HG03460 (cell line): ENCODE data around the gene POTEI.
"Not testable (repeated sequence)": the region's sequence is repeated elsewhere in the genome, so short reads cannot be mapped to it uniquely, and the experiment has no call there.

ENCODE experiments used
- ATAC-seq: cut with Tn5 transposase; IDR thresholded peaks from one replicate; pipeline ENCODE4 v1.9.1; 2021; ENCODE audit not compliant: unreplicated experiment

POTEI gene

DNA sequence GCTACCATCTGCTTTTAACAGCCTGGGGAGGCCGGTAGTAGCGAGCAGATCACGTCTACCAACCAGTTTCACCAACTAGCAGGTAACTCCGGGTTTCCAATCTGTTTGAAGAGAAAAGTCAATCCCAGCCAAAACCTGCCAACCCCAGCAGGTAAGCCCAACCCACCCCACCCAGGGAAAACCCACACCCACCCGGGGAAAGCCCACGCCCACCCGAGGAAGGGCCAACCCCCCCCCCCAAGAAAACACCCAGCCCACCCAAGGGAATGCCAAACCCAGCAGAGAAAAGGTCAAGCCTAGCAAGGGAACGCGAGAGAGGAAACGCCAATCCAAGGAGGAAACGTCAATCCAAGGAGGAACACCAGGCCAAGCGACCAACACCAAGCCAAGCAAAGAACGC, at the start of gene POTEI:
TSS of gene POTEI (minus strand) at position 101 of the 400 bp plus-strand sequence. CDS start at position 8, 93 bp downstream.
- not testable (repeated sequence) for ATAC-seq

DNA sequence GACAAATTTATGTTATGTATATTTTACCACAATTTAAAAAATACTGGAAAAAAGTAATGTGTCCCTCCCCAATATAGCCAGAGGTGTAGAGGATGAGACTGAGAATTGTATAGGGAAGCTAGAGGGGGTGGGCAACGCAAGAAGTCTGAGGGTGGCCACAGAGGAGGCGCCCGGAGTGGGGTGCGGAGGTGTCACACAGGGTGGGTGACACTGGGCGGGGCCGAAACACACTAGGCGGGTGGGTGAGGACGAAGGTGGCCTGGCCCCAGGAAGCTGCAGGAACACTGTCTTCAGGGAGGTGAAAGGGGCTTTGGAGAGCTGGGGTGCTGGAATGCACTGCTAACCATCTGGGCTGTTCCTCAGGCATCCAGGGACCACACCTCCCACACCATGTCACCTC, 47.3 kb upstream of the POTEI start:
- not testable (repeated sequence) for ATAC-seq

DNA sequence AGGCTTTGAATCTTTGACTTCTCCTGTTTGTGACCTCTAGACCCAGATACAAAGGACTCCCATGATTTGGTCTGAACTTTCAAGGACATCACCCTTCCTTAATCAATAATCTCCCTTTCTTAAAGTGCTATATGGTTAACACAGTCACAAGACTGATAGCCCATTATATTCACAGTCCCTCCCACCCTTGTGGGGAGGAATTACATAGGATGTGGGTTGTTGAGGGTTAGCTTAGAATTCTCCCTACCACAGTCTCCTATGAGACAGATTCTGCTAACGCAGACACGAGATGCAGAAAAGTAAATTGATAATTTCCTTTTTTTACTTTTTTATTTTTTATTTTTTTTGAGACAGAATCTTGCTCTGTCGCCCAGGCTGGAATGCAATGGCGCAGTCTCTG, 45.0 kb upstream of the POTEI start:
- not testable (repeated sequence) for ATAC-seq

DNA sequence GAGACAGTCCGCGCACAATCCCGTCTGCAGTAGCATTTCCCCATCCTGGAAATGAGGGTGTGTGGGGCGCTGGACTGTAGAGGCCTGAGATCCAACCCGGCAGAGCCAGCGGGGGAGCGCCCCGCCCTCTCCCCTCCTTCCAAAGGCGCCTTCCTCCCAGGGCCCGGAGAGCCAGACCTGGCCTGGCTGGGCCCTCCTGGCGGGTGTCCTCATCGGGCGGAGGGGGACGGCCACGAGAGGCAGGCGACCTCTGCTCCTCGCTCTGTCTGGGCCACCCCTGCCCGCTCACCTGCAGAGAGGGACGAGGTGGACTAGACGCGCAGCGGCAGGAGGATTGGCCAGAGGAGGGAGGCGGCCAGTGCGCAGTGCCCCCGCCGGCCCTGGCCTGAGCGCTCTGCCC, 40.3 kb upstream of the POTEI start:
- not testable (repeated sequence) for ATAC-seq

- ATAC-seq = not testable (repeated sequence)
These were observed 39.3 kb upstream of the POTEI start for GRCh38 chr2:130548418-130548817.

DNA sequence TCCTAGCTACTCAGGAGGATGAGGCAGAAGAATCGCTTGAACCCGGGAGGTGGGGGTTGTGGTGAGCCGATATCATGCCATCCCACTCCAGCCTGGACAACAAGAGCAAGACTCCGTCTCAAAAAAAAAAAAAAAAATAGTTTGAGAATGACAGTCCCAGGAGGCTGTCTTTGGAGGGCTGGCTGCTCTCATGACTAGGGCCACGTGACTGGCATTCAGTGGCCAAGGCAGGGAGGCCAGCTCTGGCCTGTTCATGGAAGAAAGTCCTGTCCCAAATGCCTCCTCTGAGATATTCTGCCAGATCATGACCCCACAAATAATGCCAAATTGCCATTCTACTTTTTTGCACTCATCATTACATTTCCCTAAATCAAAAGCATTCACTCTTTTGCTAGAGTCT, 35.9 kb upstream of the POTEI start:
- not testable (repeated sequence) for ATAC-seq

- ATAC-seq = not testable (repeated sequence)
These were observed 34.8 kb upstream of the POTEI start for GRCh38 chr2:130543785-130544528.

DNA sequence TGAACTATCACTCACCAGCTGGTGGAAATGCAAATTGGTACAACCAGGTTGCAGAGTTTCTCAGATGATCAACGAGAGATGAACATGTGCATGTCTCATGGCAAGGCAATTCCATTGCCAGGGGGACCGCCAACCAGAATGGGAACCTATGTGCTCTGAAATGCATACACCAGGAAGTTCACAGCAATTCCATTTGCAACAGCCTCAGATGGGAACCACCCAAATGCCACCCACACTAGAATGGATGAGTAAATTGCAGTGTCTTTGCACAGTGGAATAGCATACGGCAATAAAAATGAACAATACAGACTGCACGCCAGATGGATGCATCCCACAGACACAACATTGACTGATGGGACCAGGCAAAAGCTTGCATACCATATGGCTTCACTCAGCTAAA, 33.7 kb upstream of the POTEI start:
- not testable (repeated sequence) for ATAC-seq

GRCh38 chr2:130538271-130538670, 29.1 kb upstream of the POTEI start:
- ATAC-seq = not testable (repeated sequence)

- not testable (repeated sequence) for ATAC-seq
These were observed 27.5 kb upstream of the POTEI start for GRCh38 chr2:130536654-130537053.

DNA sequence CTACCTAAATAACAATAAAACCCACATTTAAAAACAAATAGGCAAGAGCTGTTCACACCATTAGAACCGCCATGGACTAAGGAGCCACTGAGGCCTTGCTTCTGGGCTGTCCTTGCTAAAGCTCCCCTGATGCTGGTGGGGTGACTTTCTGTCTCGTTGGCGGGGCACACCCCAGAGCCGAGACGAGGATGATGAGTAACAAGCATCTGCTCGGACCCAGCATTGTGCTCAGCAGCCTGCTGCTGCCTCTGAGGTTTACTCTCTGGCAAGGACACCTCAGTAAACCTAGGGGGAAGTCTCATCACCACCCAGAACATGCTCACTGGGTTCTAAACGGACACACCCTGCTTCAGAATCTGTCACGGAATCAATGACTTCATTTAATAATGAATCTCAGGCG, 22.5 kb upstream of the POTEI start:
- ATAC-seq = peak; percentile 22

GRCh38 chr2:130531225-130531624, 22.1 kb upstream of the POTEI start:
- ATAC-seq = peak; percentile 93

DNA sequence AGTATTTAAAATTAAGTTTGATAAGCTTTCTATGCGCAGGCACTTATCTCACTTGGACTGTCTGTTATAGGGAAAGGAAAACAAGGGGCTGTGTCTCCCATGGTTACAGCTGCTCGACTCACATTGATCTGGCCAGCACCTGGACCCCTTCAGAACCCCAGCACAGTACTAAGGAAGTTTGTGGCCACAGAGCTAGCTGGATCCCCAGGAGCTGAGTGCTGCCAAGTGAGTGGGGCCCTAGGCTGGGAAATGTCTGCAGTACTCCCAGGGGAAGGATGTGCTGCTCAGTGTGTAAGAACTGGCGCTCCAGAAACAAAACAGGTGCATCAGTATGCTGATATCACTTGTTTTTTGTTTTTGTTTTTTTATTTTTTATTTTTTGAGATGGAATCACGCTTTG, 21.1 kb upstream of the POTEI start:
- not testable (repeated sequence) for ATAC-seq

GRCh38 chr2:130529545-130529944, 20.4 kb upstream of the POTEI start:
- ATAC-seq = not testable (repeated sequence)

DNA sequence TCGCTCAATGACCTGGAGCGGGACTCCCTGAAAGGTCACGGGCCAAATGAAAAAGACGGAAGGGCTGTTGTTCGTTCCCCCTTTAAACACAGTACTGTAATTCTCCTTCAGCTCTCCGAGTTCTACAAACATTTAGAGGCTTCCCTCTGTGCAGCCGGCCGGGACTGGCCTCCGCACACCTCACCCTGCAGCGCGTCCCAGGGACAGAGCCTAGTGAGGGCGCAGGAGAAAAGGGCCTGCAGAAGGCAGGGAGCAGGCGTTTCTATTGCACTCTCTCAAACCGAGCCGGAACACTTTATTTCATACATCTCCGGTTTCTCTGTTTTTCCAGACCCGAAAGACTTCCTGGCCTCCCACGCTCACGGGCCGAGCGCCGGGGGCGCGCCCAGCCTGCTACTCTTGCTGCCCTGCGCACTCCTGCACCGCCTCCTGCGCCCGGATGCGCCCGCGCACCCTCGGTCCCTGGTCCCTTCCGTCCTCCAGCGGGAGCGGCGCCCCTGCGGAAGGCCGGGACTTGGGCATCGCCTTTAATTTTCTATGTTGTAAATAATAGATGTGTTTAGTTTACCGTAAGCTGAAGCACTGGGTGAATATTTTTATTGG, 18.3 kb upstream of the POTEI start:
- not testable (repeated sequence) for ATAC-seq

- ATAC-seq = not testable (repeated sequence)
These were observed 13.3 kb upstream of the POTEI start for GRCh38 chr2:130522390-130522789.

DNA sequence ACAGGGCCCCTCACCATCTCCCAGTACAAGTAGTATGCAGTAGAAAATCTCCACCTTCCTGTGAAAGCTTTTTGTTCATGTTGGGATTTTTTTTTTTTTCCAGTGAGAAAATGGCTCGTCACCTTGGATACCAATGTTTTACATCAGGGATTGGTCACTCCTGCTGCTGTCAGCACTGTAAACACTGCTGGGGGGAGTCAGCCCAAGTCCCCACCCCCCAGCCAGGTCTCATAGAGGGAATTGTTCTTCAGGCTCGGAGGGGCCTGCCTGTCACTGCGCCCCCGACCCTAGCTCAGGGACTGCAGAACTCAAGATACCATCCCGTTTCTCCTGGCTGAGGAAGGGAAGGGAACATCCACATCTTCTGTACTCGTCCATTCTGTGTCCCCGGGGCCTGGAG, 11.9 kb upstream of the POTEI start, which contains the start of gene CFC1B:
TSS of gene CFC1B (plus strand) at position 231 of the 400 bp plus-strand sequence. CDS start 263 bp downstream, outside the sequence.
- not testable (repeated sequence) for ATAC-seq

DNA sequence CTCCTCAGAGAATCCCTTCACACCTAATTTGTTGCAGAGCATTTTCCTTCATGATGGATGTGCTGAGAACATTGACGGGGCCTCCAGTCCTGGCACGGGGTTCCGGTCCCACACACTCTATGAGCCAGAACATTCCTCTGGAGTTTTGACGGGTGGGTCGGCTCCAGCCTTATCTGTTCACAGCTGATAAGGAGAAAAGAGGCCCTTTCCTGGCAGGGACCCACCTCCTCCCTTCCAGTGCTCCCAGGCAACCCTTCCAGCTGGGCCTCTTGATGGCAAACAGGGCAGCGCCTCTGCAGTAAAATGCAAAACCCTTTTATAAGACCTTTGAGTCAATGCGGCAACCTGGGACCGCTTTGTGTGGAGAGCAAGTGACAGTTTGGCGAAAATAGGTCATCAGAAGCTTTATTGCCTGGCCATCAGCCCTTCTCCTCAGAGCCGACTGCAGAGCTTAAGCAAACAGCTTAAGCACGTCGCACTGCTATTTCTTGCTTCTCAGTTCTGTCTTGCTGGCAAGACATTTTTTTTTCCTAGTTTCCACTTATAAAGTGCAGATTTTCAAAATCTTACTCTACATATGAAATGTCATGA, 9.5 kb upstream of the POTEI start:
- not testable (repeated sequence) for ATAC-seq

GRCh38 chr2:130511747-130512451, 2.8 kb upstream of the POTEI start:
- not testable (repeated sequence) for ATAC-seq

DNA sequence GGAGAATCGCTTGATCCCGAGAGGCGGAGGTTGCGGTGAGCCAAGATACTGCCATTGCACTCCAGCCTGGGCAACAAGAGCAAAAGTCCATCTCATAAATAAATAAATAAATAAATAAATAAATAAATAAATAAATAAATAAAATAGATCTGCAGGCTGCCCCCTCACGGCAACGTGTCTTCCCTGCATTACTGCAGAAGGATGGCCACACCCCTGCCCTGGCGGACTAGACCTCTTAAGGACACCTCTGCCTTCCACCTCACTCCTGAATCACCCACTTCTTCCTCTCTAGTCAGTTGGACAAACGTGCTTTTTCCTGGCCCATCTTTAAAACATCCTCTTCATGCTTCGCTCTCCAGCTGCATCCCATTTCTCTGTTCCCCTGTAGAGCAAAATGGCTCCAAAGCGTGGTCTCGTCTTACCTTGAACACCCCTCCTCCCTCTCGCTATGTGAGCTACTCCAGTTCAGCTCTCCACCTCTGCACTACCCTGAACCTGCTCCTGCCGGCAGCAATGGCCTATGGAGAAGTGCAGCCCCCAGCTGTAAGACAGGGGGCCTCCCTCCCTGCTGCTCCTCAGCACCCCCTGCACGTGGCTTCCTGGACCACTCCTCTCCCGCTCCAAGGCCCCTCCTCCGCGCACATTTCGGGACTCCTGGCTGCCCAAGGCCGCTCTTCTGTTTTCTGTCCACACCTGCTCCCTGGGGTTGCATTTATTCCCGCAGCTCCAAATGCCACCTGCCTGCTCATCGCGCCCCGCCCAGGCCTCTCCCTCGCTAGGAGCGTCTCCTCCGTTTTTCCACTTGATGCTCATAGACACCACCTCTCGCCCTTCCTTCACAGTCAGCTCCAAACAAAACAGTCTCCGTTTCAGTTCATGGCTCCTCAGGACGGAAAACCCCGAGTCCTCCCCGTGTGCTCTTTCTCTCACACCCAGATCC, 1.9 kb upstream of the POTEI start:
- ATAC-seq = not testable (repeated sequence)
